Brain microvascular endothelial cell (primary cell): ENCODE results near the gene FANCG.

Experiments used
- DNase-seq: peaks from one replicate; pipeline ENCODE4 v3.0.0-alpha.2; 2020
- H3K27ac ChIP-seq: fragments of 250-450 bp; sonication (Bioruptor Pico); 2 replicates; pipeline ENCODE4 v1.5.1; 2020; ENCODE audit warnings: mild to moderate bottlenecking, moderate library complexity
- H3K27me3 ChIP-seq: fragments of 250-450 bp; sonication (Bioruptor Pico); replicated peaks from 2 replicates; pipeline ENCODE4 v1.5.1; 2020; ENCODE audit warnings: mild to moderate bottlenecking
- H3K36me3 ChIP-seq: fragments of 250-450 bp; sonication (Bioruptor Pico); replicated peaks from 2 replicates; pipeline ENCODE4 v1.5.1; 2020; ENCODE audit warnings: mild to moderate bottlenecking
- H3K4me3 ChIP-seq: 2 replicates; pipeline ENCODE4 v1.5.1; 2011; ENCODE audit warnings: low read depth, mild to moderate bottlenecking, control low read depth, low read length, moderate library complexity
- CTCF ChIP-seq: IDR thresholded peaks from 2 replicates; pipeline ENCODE4 v1.5.1; 2011; ENCODE audit warnings: low read depth, mild to moderate bottlenecking, moderate library complexity, low read length, control low read depth, inconsistent platforms; ENCODE audit errors: missing control alignments
- in situ Hi-C: cut with HindIII; loops from 2 replicates; pipeline ENCODE4 v1.10.0; 2017; ENCODE audit warnings: low sequenced_read_pairs, low pct_ligation_motif_present

The FANCG gene

GRCh38 chr9:35096035-35096849 is 16.5 kb upstream of the FANCG start, which contains the start of gene PIGO:
Gene PIGO (minus strand): TSS chr9:35096591. CDS start chr9:35095565, 1,026 bp downstream.
- peak within 1 kb of the TSS; percentile 96 for H3K4me3 ChIP-seq
- in situ Hi-C loops, result no loop called here
- peak within 1 kb of the TSS; percentile 97 for H3K27ac ChIP-seq
- H3K36me3 ChIP-seq, result peaks cover 34% of the 10 kb centered on the region
- peak; percentile 94 for TF ChIP-seq CTCF
- DNase-seq, result peak; percentile 76
- no peaks in the 10 kb centered on the region for H3K27me3 ChIP-seq

- in situ Hi-C loops, result no loop called here
- Histone ChIP-seq H3K36me3 (peaks cover 34% of the 10 kb centered on the region), H3K4me3 (no peak overlapping the region), H3K27ac (no peak overlapping the region), H3K27me3 (no peaks in the 10 kb centered on the region)
- TF ChIP-seq CTCF, result no peak
- DNase-seq, result no peak
Observed at GRCh38 chr9:35091536-35091935, 11.8 kb upstream of the FANCG start.

- Histone ChIP-seq H3K27me3 (no peaks in the 10 kb centered on the region), H3K4me3 (no peak overlapping the region), H3K36me3 (peaks cover 32% of the 10 kb centered on the region), H3K27ac (no peak overlapping the region)
- no peak for TF ChIP-seq CTCF
- no peak for DNase-seq
- in situ Hi-C loops, result no loop called here
Observed at GRCh38 chr9:35089434-35089833, 9.7 kb upstream of the FANCG start.

- Histone ChIP-seq H3K27me3 (no peaks in the 10 kb centered on the region), H3K36me3 (peaks cover 9% of the 10 kb centered on the region), H3K4me3 (no peak overlapping the region), H3K27ac (no peak overlapping the region)
- in situ Hi-C loops, result no loop called here
- TF ChIP-seq CTCF, result no peak
- no peak for DNase-seq
Observed at GRCh38 chr9:35085078-35085477, 5.3 kb upstream of the FANCG start.

GRCh38 chr9:35079041-35079425 is 709 bp downstream of the FANCG start:
- H3K27me3 ChIP-seq, result no peaks in the 10 kb centered on the region
- in situ Hi-C loops, result no loop called here
- no peaks in the 10 kb centered on the region for H3K36me3 ChIP-seq
- H3K27ac ChIP-seq, result no peak overlapping the region
- DNase-seq, result no peak
- H3K4me3 ChIP-seq, result peak overlapping the region; percentile 79
- no peak for TF ChIP-seq CTCF
